DND-41 (cell line): Measurements from ENCODE around the gene NUDT4.

Source experiments
- ATAC-seq: fragments of 200-7000 bp; cut with Tn5 transposase; 3 replicates; pipeline ENCODE4 v1.9.1; 2021; ENCODE audit warnings: low read depth; ENCODE audit not compliant: insufficient read depth
- DNase-seq: peaks from one replicate; pipeline ENCODE4 v3.0.0-alpha.2; 2020
- H2AFZ ChIP-seq: 2 replicates; pipeline ENCODE4 v1.6.0; 2012; ENCODE audit warnings: low read depth, low read length
- H3K27ac ChIP-seq: 2 replicates; pipeline ENCODE4 v1.5.1; 2012; ENCODE audit warnings: low read length, inconsistent platforms
- H3K27me3 ChIP-seq: fragments of 200-600 bp; sonication (generic); 2 replicates; pipeline ENCODE4 v1.6.0; 2012; ENCODE audit warnings: low read length, mild to moderate bottlenecking, inconsistent platforms; ENCODE audit not compliant: insufficient read depth, poor library complexity
- H3K36me3 ChIP-seq: 2 replicates; pipeline ENCODE4 v1.5.1; 2012; ENCODE audit warnings: low read length, inconsistent platforms; ENCODE audit not compliant: insufficient read depth
- H3K4me1 ChIP-seq: 2 replicates; pipeline ENCODE4 v1.5.1; 2012; ENCODE audit warnings: mild to moderate bottlenecking, low read length; ENCODE audit not compliant: insufficient read depth
- H3K4me2 ChIP-seq: 2 replicates; pipeline ENCODE4 v1.6.0; 2012; ENCODE audit warnings: mild to moderate bottlenecking, moderate library complexity, low read length, inconsistent platforms; ENCODE audit not compliant: insufficient read depth
- H3K4me3 ChIP-seq, 2 experiments: fragments of 200-600 bp in 1 of 2; shearing (Covaris generic) in 1 of 2; 2 replicates each; pipeline ENCODE4 v1.5.1; 2012 to 2016; ENCODE audit warnings: inconsistent platforms in 2 of 2, low read length in 2 of 2, mild to moderate bottlenecking in 2 of 2, low read depth in 1 of 2, moderate library complexity in 1 of 2
- H3K79me2 ChIP-seq: 2 replicates; pipeline ENCODE4 v1.6.0; 2012; ENCODE audit warnings: low read length, inconsistent platforms; ENCODE audit not compliant: insufficient read depth
- H3K9ac ChIP-seq: 2 replicates; pipeline ENCODE4 v1.6.0; 2012; ENCODE audit warnings: low read depth, mild to moderate bottlenecking, inconsistent platforms, low read length, moderate library complexity
- H3K9me3 ChIP-seq: 2 replicates; pipeline ENCODE4 v1.5.1; 2012; ENCODE audit warnings: low read length, moderate library complexity, mild to moderate bottlenecking, inconsistent platforms; ENCODE audit not compliant: insufficient read depth, severe bottlenecking
- H4K20me1 ChIP-seq: 2 replicates; pipeline ENCODE4 v1.6.0; 2012; ENCODE audit warnings: low read length; ENCODE audit not compliant: insufficient read depth
- EZH2 ChIP-seq: IDR thresholded peaks from 3 replicates; pipeline ENCODE4 v1.6.1; 2012; ENCODE audit warnings: borderline replicate concordance, low read depth, mild to moderate bottlenecking, moderate library complexity, low read length, inconsistent platforms; ENCODE audit not compliant: severe bottlenecking
- TF ChIP-seq, protein P1 (sequence below): IDR thresholded peaks from 2 replicates; pipeline ENCODE4 v1.5.1; 2012; ENCODE audit warnings: borderline replicate concordance, low read length, moderate library complexity, mild to moderate bottlenecking; ENCODE audit not compliant: poor library complexity, severe bottlenecking; ENCODE audit errors: extremely low read depth

The NUDT4 gene

DNA sequence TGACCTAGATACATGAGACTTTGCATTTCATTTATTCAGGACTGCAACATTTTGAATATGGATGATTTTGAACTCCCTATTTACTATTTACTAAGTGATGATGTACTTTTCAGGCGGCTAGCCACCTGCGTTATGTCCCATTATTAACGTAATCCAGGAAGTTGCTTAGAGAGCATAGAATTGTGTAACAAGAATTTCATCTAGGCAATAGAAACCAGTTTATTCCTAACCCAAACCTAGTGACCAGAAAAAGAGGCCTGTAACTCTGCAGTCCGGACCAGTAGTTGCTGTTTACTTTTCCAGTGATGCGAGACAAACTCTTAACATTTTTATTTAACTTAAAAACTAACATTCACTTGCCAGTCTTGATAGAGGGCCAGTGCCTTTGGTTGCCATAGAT, 12.3 kb downstream of the NUDT4 start:
- Histone ChIP-seq H3K36me3 (peaks cover 18% of the 10 kb centered on the region; the same call in 1 of the 2 replicates), H3K4me2 (no peak overlapping the region), H3K9ac (no peak overlapping the region), H4K20me1 (peaks cover 43% of the 10 kb centered on the region; the same call in 1 of the 2 replicates), H3K27me3 (no peaks in the 10 kb centered on the region), H3K9me3 (no peaks in the 10 kb centered on the region), H3K4me3 (no peak overlapping the region), H3K4me1 (no peaks in the 10 kb centered on the region), H3K27ac (no peak overlapping the region), H3K79me2 (peaks cover 86% of the 10 kb centered on the region), H2AFZ (no peak overlapping the region)
- ATAC-seq (no peak), DNase-seq (no peak)
- TF ChIP-seq, protein P1, sequence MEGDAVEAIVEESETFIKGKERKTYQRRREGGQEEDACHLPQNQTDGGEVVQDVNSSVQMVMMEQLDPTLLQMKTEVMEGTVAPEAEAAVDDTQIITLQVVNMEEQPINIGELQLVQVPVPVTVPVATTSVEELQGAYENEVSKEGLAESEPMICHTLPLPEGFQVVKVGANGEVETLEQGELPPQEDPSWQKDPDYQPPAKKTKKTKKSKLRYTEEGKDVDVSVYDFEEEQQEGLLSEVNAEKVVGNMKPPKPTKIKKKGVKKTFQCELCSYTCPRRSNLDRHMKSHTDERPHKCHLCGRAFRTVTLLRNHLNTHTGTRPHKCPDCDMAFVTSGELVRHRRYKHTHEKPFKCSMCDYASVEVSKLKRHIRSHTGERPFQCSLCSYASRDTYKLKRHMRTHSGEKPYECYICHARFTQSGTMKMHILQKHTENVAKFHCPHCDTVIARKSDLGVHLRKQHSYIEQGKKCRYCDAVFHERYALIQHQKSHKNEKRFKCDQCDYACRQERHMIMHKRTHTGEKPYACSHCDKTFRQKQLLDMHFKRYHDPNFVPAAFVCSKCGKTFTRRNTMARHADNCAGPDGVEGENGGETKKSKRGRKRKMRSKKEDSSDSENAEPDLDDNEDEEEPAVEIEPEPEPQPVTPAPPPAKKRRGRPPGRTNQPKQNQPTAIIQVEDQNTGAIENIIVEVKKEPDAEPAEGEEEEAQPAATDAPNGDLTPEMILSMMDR, result no peak
- no peak for TF ChIP-seq EZH2

DNA sequence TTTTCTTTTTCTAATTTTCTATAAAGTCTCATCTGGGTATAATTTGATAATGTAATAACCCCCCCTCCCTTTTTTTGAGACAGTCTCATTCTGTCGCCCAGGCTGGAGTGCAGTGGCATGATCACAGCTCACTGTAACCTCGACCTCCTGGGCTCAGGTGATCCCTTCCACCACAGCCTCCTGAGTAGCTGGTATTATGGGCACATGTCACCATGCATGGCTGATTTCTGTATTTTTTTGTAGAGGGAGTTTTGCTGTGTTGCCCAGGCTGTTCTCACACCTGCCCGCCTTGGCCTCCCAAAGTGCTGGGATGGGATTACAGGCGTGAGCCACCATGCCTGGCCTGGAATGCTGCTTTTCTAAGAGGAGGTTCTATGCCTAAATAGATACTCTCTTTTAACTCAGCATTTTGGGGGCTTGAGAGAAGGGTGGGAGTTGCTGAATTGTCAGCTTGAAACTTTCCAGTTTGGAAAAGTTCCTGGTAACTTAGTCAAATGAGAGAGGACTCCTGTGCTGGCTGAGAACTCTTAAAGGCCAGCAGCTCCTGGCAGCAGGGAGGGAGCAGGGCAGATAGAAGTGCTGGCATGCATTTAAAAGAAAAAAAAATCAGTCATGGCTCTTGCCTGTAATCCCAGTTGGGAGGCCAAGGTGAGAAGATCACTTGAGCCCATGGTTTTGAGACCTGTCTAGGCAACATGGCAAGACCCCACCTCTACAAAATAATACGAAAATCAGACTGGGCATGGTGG, 13.0 kb downstream of the NUDT4 start:
- DNase-seq (no peak), ATAC-seq (no peak)
- H3K27me3 ChIP-seq, result no peaks in the 10 kb centered on the region
- H3K4me2 ChIP-seq, result no peak overlapping the region
- H3K9me3 ChIP-seq, result no peaks in the 10 kb centered on the region
- TF ChIP-seq, protein P1, result no peak
- no peak for TF ChIP-seq EZH2
- H2AFZ ChIP-seq, result no peak overlapping the region
- H3K4me1 ChIP-seq, result no peaks in the 10 kb centered on the region
- H3K9ac ChIP-seq, result no peak overlapping the region
- peaks cover 82% of the 10 kb centered on the region for H3K79me2 ChIP-seq
- no peak overlapping the region; the same call in 1 of the 2 replicates for H3K27ac ChIP-seq
- H3K4me3 ChIP-seq, result no peak overlapping the region
- peaks cover 22% of the 10 kb centered on the region; the same call in 1 of the 2 replicates for H3K36me3 ChIP-seq
- peaks cover 38% of the 10 kb centered on the region; the same call in 1 of the 2 replicates for H4K20me1 ChIP-seq

DNA sequence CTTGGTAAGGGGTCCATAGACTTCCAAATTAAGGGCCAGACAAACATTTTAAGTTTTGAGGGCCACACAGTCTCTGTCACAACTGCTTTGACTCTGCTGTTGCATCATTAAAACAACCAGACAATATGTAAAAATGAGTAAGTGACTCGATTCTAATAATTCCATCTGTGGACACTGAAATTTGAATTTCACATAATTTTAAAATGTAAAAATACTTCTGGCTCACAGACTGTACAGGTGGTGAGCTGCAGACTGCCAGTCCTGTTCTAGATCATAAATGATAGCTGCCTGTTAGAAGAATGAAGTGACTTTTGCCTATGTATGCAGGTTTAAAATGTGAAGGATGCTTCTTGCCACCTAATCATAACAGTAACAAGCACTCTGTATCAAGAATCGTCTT, 15.7 kb downstream of the NUDT4 start:
- Histone ChIP-seq H3K36me3 (peaks cover 39% of the 10 kb centered on the region), H3K4me3 (no peak overlapping the region), H3K4me2 (no peak overlapping the region), H3K9ac (no peak overlapping the region), H3K4me1 (no peaks in the 10 kb centered on the region), H2AFZ (no peak overlapping the region), H3K79me2 (peaks cover 62% of the 10 kb centered on the region), H3K9me3 (no peaks in the 10 kb centered on the region), H4K20me1 (peaks cover 36% of the 10 kb centered on the region; the same call in 1 of the 2 replicates), H3K27ac (no peak overlapping the region), H3K27me3 (no peaks in the 10 kb centered on the region)
- ATAC-seq, result no peak
- no peak for TF ChIP-seq EZH2
- TF ChIP-seq, protein P1, result no peak
- DNase-seq, result no peak
